GM10248 (cell line): ENCODE data around the gene DPH1.

Experiments
- CTCF ChIA-PET: fragments of 300-600 bp; sonication (Branson Sonifier 250); formaldehyde crosslinking; extraction: SDS; loops from one replicate; lab custom pipeline; 2021; ENCODE audit warnings: antibody characterized with exemption; lab: Yijun Ruan, JAX
- POLR2A ChIA-PET: fragments of 350-650 bp; sonication (Branson Sonifier 250); formaldehyde crosslinking; extraction: SDS; loops from one replicate; lab custom pipeline; 2020; ENCODE audit warnings: antibody characterized with exemption; lab: Yijun Ruan, JAX
- DNase-seq: peaks from one replicate; pipeline ENCODE4 v3.0.0; 2012; ENCODE audit errors: extremely low spot score
- CTCF ChIP-seq: IDR thresholded peaks from 2 replicates; pipeline ENCODE4 v1.5.1; 2012; ENCODE audit warnings: mild to moderate bottlenecking, low read depth; ENCODE audit errors: extremely low read depth, missing control alignments, control extremely low read depth

The DPH1 gene

DNA sequence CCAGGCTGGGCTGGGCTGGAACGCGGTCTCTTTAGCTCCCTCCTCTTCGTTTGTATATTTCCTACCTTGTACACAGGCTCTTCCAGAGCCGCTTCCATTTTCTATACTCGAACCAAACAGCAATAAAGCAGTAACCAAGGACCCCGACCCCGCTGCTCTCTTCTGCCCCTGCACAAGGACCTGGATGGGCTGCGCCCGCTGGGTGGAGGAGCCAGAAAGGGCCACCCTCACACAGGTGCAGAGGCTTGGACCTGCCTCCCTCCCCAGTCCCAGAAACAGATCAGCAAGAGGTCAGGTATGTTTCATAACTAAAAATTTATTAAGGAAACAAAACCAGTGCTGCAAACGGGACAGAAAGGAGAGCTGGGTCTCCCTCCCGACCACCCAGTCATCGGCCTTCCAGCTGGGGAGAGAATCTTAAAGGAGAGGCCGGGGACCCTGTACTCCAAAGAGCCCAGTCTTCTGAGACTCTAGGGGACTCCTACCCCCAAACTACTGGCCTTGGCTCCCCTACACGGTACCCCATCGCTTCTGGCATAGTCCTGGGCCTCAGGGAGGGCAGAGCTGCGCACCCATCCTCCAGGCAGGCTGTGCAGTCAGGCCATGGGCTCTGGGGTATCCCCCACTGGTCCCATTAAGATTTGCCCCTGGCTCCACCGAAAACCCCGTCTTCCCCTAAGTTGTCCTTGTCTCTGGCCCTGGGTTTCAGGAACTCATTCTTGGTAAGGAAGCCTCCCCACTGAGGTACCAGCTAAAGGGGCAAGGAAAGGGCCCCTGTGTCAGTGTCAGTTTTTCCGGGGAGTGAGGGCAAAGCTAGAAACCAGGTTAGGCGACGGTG, 29.8 kb downstream of the DPH1 start:
- ChIA-PET CTCF (interaction anchor here (0.9 to 8.9 kb wide), 20 partner anchors 9 to 294 kb away, joined by 3 to 205 read pairs (median 10); partner anchors contain the start of genes SMG6 and SRR), POLR2A (no interaction called here)
- no peak for TF ChIP-seq CTCF
- no peak for DNase-seq

GRCh38 chr17:2060385-2060658, 30.4 kb downstream of the DPH1 start:
- ChIA-PET POLR2A (no interaction called here), CTCF (interaction anchor here (0.9 to 8.9 kb wide), 11 partner anchors 17 to 293 kb away, joined by 3 to 205 read pairs (median 11); partner anchors contain the start of genes SMG6 and SRR)
- no peak for TF ChIP-seq CTCF

GRCh38 chr17:2060681-2061440, 30.9 kb downstream of the DPH1 start:
- DNase-seq: no peak
- no peak for TF ChIP-seq CTCF
- ChIA-PET POLR2A (no interaction called here), CTCF (interaction anchor here (1.3 to 8.9 kb wide), 5 partner anchors 17 to 190 kb away, joined by 3 to 205 read pairs (median 88); no protein-coding TSS in a partner anchor)

More at GRCh38 chr17:2060385-2060658, 30.4 kb downstream of the DPH1 start:
- DNase-seq: no peak

DNA sequence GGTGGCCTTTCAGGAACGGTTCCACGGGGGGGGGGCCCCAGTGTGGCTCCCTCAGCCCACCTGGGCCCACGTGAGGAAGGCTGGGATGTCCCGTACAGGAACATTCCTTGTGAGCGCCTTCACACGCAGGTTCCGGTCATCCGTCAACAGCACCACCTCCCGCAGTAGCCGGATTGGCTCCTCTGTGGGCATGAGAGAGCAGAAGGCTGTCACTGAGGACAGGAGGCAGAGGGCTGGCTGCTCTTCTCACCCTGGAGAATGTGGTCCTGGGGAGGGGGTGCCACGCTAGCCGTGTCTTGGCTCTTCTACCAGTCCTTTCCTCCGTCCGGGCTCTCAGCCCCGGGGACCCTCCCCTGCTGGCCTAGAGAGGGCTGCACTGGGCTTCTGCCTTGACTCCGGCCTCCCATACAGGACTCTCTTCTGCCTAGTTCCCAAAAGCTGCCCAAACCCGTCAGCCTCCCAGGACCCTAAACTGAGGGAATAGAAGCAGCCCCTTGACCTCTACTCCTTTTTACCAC, 31.5 kb downstream of the DPH1 start:
- DNase-seq: no peak
- ChIA-PET CTCF (interaction anchor here (8.9 kb wide), 1 partner anchor 24 kb away, joined by 188 read pairs; no protein-coding TSS in a partner anchor), POLR2A (no interaction called here)
- TF ChIP-seq CTCF: no peak

- no peak for TF ChIP-seq CTCF
- POLR2A ChIA-PET: no interaction called here
- no peak for DNase-seq
- CTCF ChIA-PET: interaction anchor here (0.7 to 10.3 kb wide), 6 partner anchors 8 to 220 kb away, joined by 3 to 107 read pairs (median 8); no protein-coding TSS in a partner anchor
Observed at GRCh38 chr17:2062571-2063183, 32.7 kb downstream of the DPH1 start.
